ENCODE measurements around the gene TCF25.

Gene TCF25

DNA sequence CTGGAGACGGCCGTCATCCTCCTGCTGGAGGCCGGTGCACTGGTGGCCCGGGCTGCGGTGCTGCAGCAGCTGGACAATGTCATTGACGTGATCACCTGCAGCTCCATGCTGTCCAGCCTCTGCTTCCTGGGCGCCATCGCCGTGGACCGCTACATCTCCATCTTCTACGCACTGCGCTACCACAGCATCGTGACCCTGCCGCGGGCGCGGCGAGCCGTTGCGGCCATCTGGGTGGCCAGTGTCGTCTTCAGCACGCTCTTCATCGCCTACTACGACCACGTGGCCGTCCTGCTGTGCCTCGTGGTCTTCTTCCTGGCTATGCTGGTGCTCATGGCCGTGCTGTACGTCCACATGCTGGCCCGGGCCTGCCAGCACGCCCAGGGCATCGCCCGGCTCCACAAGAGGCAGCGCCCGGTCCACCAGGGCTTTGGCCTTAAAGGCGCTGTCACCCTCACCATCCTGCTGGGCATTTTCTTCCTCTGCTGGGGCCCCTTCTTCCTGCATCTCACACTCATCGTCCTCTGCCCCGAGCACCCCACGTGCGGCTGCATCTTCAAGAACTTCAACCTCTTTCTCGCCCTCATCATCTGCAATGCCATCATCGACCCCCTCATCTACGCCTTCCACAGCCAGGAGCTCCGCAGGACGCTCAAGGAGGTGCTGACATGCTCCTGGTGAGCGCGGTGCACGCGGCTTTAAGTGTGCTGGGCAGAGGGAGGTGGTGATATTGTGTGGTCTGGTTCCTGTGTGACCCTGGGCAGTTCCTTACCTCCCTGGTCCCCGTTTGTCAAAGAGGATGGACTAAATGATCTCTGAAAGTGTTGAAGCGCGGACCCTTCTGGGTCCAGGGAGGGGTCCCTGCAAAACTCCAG lies 46.4 kb downstream of the TCF25 start:
- Histone ChIP-seq H3K27me3 (replicated peaks; ENCODE audit: control insufficient read depth, insufficient read depth, low read length) (no peaks in the 10 kb centered on the region; the same call in 1 of the 2 replicates), H3K4me3 (replicated peaks; ENCODE audit: low read depth, low read length) (no peak overlapping the region), H3K36me3 (ENCODE audit: control insufficient read depth, insufficient read depth, low read length) (no peaks in the 10 kb centered on the region)
- no peak for TF ChIP-seq CTCF (IDR thresholded peaks at IDR 0.05; ENCODE audit: insufficient read depth, low read length, poor library complexity, severe bottlenecking)
- no peak for DNase-seq (ENCODE audit: extremely low read depth, insufficient read length)

DNA sequence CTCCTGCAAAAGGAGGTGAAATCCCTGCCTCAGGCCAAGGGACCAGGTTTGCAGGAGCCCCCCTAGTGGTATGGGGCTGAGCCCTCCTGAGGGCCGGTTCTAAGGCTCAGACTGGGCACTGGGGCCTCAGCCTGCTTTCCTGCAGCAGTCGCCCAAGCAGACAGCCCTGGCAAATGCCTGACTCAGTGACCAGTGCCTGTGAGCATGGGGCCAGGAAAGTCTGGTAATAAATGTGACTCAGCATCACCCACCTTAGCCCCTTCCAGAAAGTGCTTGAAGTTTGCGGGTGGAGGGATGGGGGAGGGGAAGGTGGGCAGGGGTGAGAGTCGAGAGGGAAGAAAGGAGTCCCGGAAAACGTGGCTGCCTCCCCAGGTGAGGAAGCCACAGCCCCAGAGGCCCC lies 47.3 kb downstream of the TCF25 start:
- TF ChIP-seq CTCF (IDR thresholded peaks at IDR 0.05; ENCODE audit: insufficient read depth, low read length, poor library complexity, severe bottlenecking) = no peak
- no peak for DNase-seq (ENCODE audit: extremely low read depth, insufficient read length)
- H3K36me3 ChIP-seq (ENCODE audit: control insufficient read depth, insufficient read depth, low read length) = no peaks in the 10 kb centered on the region
- H3K4me3 ChIP-seq (replicated peaks; ENCODE audit: low read depth, low read length) = no peak overlapping the region
- H3K27me3 ChIP-seq (replicated peaks; ENCODE audit: control insufficient read depth, insufficient read depth, low read length) = no peaks in the 10 kb centered on the region; the same call in 1 of the 2 replicates

GRCh38 chr16:89921131-89921701 lies 47.8 kb downstream of the TCF25 start:
- no peaks in the 10 kb centered on the region; the same call in 1 of the 2 replicates for H3K27me3 ChIP-seq (replicated peaks; ENCODE audit: control insufficient read depth, insufficient read depth, low read length)
- TF ChIP-seq CTCF (IDR thresholded peaks at IDR 0.05; ENCODE audit: insufficient read depth, low read length, poor library complexity, severe bottlenecking) = no peak
- no peaks in the 10 kb centered on the region for H3K36me3 ChIP-seq (ENCODE audit: control insufficient read depth, insufficient read depth, low read length)
- no peak for DNase-seq (ENCODE audit: extremely low read depth, insufficient read length)
- H3K4me3 ChIP-seq (replicated peaks; ENCODE audit: low read depth, low read length) = no peak overlapping the region

DNA sequence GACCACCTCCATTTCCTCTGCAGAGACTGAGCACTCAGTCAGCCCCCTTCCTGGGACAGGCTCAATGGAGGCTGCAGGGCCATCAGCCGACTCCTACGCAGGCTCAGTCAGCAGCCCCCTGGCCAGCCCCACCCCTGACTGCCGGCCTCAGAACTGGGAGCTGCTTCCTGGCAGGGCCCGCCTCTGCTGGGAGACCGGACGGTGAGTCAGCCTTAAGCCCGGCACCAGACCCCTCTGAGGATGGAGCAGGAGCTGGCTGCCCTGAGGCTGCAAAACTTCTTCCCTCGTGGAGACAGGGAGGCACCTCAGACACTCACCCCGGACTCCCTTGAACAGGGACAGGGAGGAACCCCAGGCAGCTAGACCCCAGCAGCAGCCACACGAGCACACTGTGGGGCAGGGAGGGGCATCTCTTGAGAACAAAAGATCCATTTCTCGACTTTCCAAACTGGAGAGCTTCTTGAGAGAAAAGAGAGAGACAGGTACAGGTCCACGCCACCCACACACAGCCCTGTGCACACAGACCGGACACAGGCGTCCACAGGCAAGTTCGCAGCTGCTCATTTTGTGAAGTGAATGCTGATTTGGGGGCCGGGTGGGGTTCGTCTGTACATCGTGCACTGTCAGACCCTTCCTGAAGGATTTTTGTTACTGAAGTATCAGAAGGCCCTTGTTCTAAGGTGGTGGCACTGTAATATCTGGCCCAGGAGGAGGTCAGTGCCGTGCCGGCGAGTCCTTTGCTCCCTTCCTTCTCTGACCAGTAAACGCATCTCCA lies 48.5 kb downstream of the TCF25 start:
- Histone ChIP-seq H3K4me3 (replicated peaks; ENCODE audit: low read depth, low read length) (no peak overlapping the region), H3K27me3 (replicated peaks; ENCODE audit: control insufficient read depth, insufficient read depth, low read length) (no peaks in the 10 kb centered on the region; the same call in 1 of the 2 replicates), H3K36me3 (ENCODE audit: control insufficient read depth, insufficient read depth, low read length) (no peaks in the 10 kb centered on the region)
- no peak for DNase-seq (ENCODE audit: extremely low read depth, insufficient read length)
- no peak for TF ChIP-seq CTCF (IDR thresholded peaks at IDR 0.05; ENCODE audit: insufficient read depth, low read length, poor library complexity, severe bottlenecking)

- H3K36me3 ChIP-seq (ENCODE audit: control insufficient read depth, insufficient read depth, low read length) = no peaks in the 10 kb centered on the region
- no peak for TF ChIP-seq CTCF (IDR thresholded peaks at IDR 0.05; ENCODE audit: insufficient read depth, low read length, poor library complexity, severe bottlenecking)
- no peak for DNase-seq (ENCODE audit: extremely low read depth, insufficient read length)
- H3K27me3 ChIP-seq (replicated peaks; ENCODE audit: control insufficient read depth, insufficient read depth, low read length) = no peaks in the 10 kb centered on the region; the same call in 1 of the 2 replicates
- H3K4me3 ChIP-seq (replicated peaks; ENCODE audit: low read depth, low read length) = peak overlapping the region; percentile 55
Observed at GRCh38 chr16:89922477-89922883, 49.1 kb downstream of the TCF25 start.

All from GM06990 (cell line).